Neural cell (in vitro differentiated cells): ENCODE results near the gene TCF12.

ENCODE experiments used
- EP300 ChIP-seq: fragments of 450-650 bp; conservative IDR thresholded peaks from 2 replicates; pipeline ENCODE4 v1.6.1; 2014; ENCODE audit warnings: antibody characterized with exemption, mild to moderate bottlenecking, moderate library complexity; ENCODE audit not compliant: poor library complexity, severe bottlenecking
- REST ChIP-seq: IDR thresholded peaks from 2 replicates; pipeline ENCODE4 v1.6.1; 2012; ENCODE audit warnings: borderline replicate concordance

- TF ChIP-seq EP300 (no peak), REST (no peak)
These were observed 305.4 kb downstream of the TCF12 start for GRCh38 chr15:57223887-57224286.
